Vagina (tissue), 2 donors: ENCODE results near the gene ATXN10.

Source experiments
- POLR2A ChIP-seq, 2 donors: fragments of 450-650 bp; IDR thresholded peaks; one replicate each; pipeline ENCODE4 v1.6.1; 2017; ENCODE audit warnings: antibody characterized with exemption in 2 of 2, mild to moderate bottlenecking in 2 of 2, moderate library complexity in 2 of 2
- POLR2AphosphoS5 ChIP-seq, 2 donors: sonication (generic); formaldehyde crosslinking; IDR thresholded peaks; one replicate each; pipeline ENCODE4 v1.9.0; 2017; ENCODE audit warnings: antibody characterized with exemption in 2 of 2, mild to moderate bottlenecking in 2 of 2, low read depth in 1 of 2; ENCODE audit not compliant: insufficient read depth in 1 of 2
- TF ChIP-seq, protein P1 (sequence below), 3 experiments: fragments of 450-650 bp in 2 of 3; fragments of 200-600 bp in 1 of 3; sonication (generic) in 1 of 3; IDR thresholded peaks; one replicate each; pipeline ENCODE4 v1.5.1; 2017 to 2019; ENCODE audit warnings: antibody characterized with exemption in 3 of 3, mild to moderate bottlenecking in 2 of 3, moderate library complexity in 2 of 3

- TF ChIP-seq, protein P1, sequence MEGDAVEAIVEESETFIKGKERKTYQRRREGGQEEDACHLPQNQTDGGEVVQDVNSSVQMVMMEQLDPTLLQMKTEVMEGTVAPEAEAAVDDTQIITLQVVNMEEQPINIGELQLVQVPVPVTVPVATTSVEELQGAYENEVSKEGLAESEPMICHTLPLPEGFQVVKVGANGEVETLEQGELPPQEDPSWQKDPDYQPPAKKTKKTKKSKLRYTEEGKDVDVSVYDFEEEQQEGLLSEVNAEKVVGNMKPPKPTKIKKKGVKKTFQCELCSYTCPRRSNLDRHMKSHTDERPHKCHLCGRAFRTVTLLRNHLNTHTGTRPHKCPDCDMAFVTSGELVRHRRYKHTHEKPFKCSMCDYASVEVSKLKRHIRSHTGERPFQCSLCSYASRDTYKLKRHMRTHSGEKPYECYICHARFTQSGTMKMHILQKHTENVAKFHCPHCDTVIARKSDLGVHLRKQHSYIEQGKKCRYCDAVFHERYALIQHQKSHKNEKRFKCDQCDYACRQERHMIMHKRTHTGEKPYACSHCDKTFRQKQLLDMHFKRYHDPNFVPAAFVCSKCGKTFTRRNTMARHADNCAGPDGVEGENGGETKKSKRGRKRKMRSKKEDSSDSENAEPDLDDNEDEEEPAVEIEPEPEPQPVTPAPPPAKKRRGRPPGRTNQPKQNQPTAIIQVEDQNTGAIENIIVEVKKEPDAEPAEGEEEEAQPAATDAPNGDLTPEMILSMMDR (IDR thresholded peaks at IDR 0.05) = no peak
- TF ChIP-seq POLR2AphosphoS5 (IDR thresholded peaks at IDR 0.05; ENCODE audit: insufficient read depth in 1 of 2, low read depth in 1 of 2) (no peak), POLR2A (IDR thresholded peaks at IDR 0.05) (no peak)
Measured at GRCh38 chr22:45828841-45829240, 157.2 kb downstream of the ATXN10 start.
